Esophagus mucosa (tissue), 1 donor: ENCODE measurements around the gene KCNQ1. TPM values are rescaled to one million over a fixed set of nuclear protein-coding genes. Genes with fewer than 3 reads are reported as not detected.

ENCODE experiments used
- ATAC-seq: fragments of 200-7000 bp; cut with Tn5 transposase; one replicate; pipeline ENCODE4 v1.9.1; 2020
- total RNA-seq: library from RNA; stranded (reverse); gene quantifications from one replicate; pipeline ENCODE4 v1.2.4, GENCODE V29; 2023
- donor health status: DM: yes; HTN: yes; CAD: no.

KCNQ1 gene
- total RNA-seq, 1 donor from 2014 or later, result 1.6 TPM

- ATAC-seq, result no peak
These were observed 225.0 kb downstream of the KCNQ1 start for GRCh38 chr11:2669634-2670469.

GRCh38 chr11:2670541-2671100, 225.8 kb downstream of the KCNQ1 start:
- ATAC-seq, result no peak

- no peak for ATAC-seq
These were observed 226.9 kb downstream of the KCNQ1 start for GRCh38 chr11:2671748-2672147.

GRCh38 chr11:2672553-2673249, 227.9 kb downstream of the KCNQ1 start:
- ATAC-seq, result no peak

GRCh38 chr11:2673250-2673610, 228.4 kb downstream of the KCNQ1 start:
- no peak for ATAC-seq

- no peak for ATAC-seq
These were observed 229.2 kb downstream of the KCNQ1 start for GRCh38 chr11:2673871-2674471.

GRCh38 chr11:2674658-2675131, 229.9 kb downstream of the KCNQ1 start:
- ATAC-seq, result no peak

GRCh38 chr11:2675540-2675939, 230.7 kb downstream of the KCNQ1 start:
- no peak for ATAC-seq

- ATAC-seq, result no peak
These were observed 232.3 kb downstream of the KCNQ1 start for GRCh38 chr11:2677127-2677526.

- no peak for ATAC-seq
These were observed 233.6 kb downstream of the KCNQ1 start for GRCh38 chr11:2678396-2678795.

- ATAC-seq, result no peak
These were observed 234.3 kb downstream of the KCNQ1 start for GRCh38 chr11:2679011-2679676.

GRCh38 chr11:2681408-2682145, 236.8 kb downstream of the KCNQ1 start:
- no peak for ATAC-seq

GRCh38 chr11:2683806-2684205, 239.0 kb downstream of the KCNQ1 start:
- no peak for ATAC-seq

- ATAC-seq, result no peak
These were observed 239.8 kb downstream of the KCNQ1 start for GRCh38 chr11:2684581-2684980.

- no peak for ATAC-seq
These were observed 240.2 kb downstream of the KCNQ1 start for GRCh38 chr11:2685051-2685450.

GRCh38 chr11:2685566-2686359, 241.0 kb downstream of the KCNQ1 start:
- no peak for ATAC-seq

- ATAC-seq, result no peak
These were observed 241.8 kb downstream of the KCNQ1 start for GRCh38 chr11:2686360-2687222.

- no peak for ATAC-seq
These were observed 242.4 kb downstream of the KCNQ1 start for GRCh38 chr11:2687223-2687530.

GRCh38 chr11:2687782-2688191, 243.0 kb downstream of the KCNQ1 start:
- ATAC-seq, result no peak
